B cell (primary cell): ENCODE measurements around the gene RNH1. TPM values are rescaled to one million over a fixed set of nuclear protein-coding genes. Genes with fewer than 3 reads are reported as not detected.

ENCODE experiments used
- ATAC-seq: fragments of 200-7000 bp; cut with Tn5 transposase; one replicate; pipeline ENCODE4 v1.10.0; 2021; ENCODE audit warnings: low read depth, mild to moderate bottlenecking, moderate number of reproducible peaks, moderate library complexity
- CTCF ChIA-PET: fragments of 350-600 bp; sonication (Branson Sonifier 250); formaldehyde crosslinking; loops from one replicate; lab custom pipeline; 2021; ENCODE audit warnings: antibody characterized with exemption, inconsistent platforms; lab: Charles Lee
- POLR2A ChIA-PET: fragments of 350-600 bp; sonication (Branson Sonifier 250); formaldehyde crosslinking; loops from one replicate; lab custom pipeline; 2021; ENCODE audit warnings: antibody characterized with exemption; lab: Charles Lee
- DNase-seq: peaks from one replicate; pipeline ENCODE4 v3.0.0; 2013
- H2AFZ ChIP-seq: 2 replicates; pipeline ENCODE4 v1.6.1; 2012; ENCODE audit warnings: mild to moderate bottlenecking, low read depth, low read length; ENCODE audit not compliant: insufficient read depth, poor library complexity, severe bottlenecking
- H3K27ac ChIP-seq, 2 donors: 1 replicate in 1 of 2; 2 replicates in 1 of 2; pipeline ENCODE4 v1.5.1; 2012 to 2013; ENCODE audit warnings: low read length in 2 of 2, mild to moderate bottlenecking in 2 of 2, moderate library complexity in 1 of 2
- H3K27me3 ChIP-seq, 4 experiments: fragments of 200-600 bp in 1 of 4; sonication (generic) in 1 of 4; replicated peaks in 1 of 4; 1 replicate in 2 of 4; 2 replicates in 2 of 4; pipeline versions ENCODE4 v1.6.1 to v1.7.0; 2013 to 2016; ENCODE audit warnings: low read length in 3 of 4, mild to moderate bottlenecking in 2 of 4, mixed read lengths in 1 of 4, moderate library complexity in 1 of 4; ENCODE audit not compliant: insufficient read depth in 4 of 4, control insufficient read depth in 3 of 4; ENCODE audit errors: control extremely low read depth in 1 of 4
- H3K36me3 ChIP-seq, 2 experiments: replicated peaks in 1 of 2; 1 replicate in 1 of 2; 2 replicates in 1 of 2; pipeline versions ENCODE4 v1.6.1 to v1.7.1; 2013; ENCODE audit warnings: low read length in 1 of 2; ENCODE audit not compliant: insufficient read depth in 2 of 2, control insufficient read depth in 1 of 2; ENCODE audit errors: control extremely low read depth in 1 of 2, extremely low read depth in 1 of 2
- H3K4me1 ChIP-seq, 2 donors: fragments of 200-600 bp in 1 of 2; sonication (generic) in 1 of 2; 1 replicate in 1 of 2; 2 replicates in 1 of 2; pipeline versions ENCODE4 v1.5.1 to v1.6.1; 2013 to 2017; ENCODE audit warnings: low read length in 2 of 2; ENCODE audit not compliant: control insufficient read depth in 2 of 2, insufficient read depth in 2 of 2
- H3K4me2 ChIP-seq: replicated peaks from 2 replicates; pipeline ENCODE3; 2012; ENCODE audit warnings: mild to moderate bottlenecking, low read depth, low read length; ENCODE audit not compliant: poor library complexity, severe bottlenecking
- H3K4me3 ChIP-seq, 5 experiments: fragments of 200-600 bp in 1 of 5; sonication (generic) in 1 of 5; 1 replicate in 3 of 5; 2 replicates in 2 of 5; pipeline versions ENCODE4 v1.5.1 to v1.7.0; 2011 to 2016; ENCODE audit warnings: low read length in 4 of 5, mild to moderate bottlenecking in 4 of 5, low read depth in 2 of 5, control low read depth in 1 of 5, moderate library complexity in 1 of 5; ENCODE audit not compliant: insufficient read depth in 1 of 5; ENCODE audit errors: control extremely low read depth in 1 of 5, extremely low read depth in 1 of 5
- H3K79me2 ChIP-seq: fragments of 200-600 bp; sonication (generic); one replicate; pipeline ENCODE4 v1.6.0; 2016; ENCODE audit warnings: low read length; ENCODE audit not compliant: control insufficient read depth, insufficient read depth
- H3K9ac ChIP-seq: fragments of 200-600 bp; sonication (generic); 2 replicates; pipeline ENCODE4 v1.6.1; 2017; ENCODE audit warnings: mild to moderate bottlenecking, low read length, moderate library complexity
- H3K9me3 ChIP-seq, 3 donors: one replicate each; pipeline versions ENCODE4 v1.6.1 to v1.7.1; 2013; ENCODE audit warnings: low read length in 2 of 3; ENCODE audit not compliant: control insufficient read depth in 2 of 3, insufficient read depth in 1 of 3; ENCODE audit errors: control extremely low read depth in 1 of 3
- H4K20me1 ChIP-seq: 2 replicates; pipeline ENCODE4 v1.6.0; 2012; ENCODE audit warnings: mild to moderate bottlenecking, low read length; ENCODE audit not compliant: insufficient read depth, control insufficient read depth, poor library complexity, severe bottlenecking
- H3K27ac Mint-ChIP-seq: one replicate; pipeline ENCODE4 v1.8.0; 2021; ENCODE audit warnings: mixed read lengths
- H3K27me3 Mint-ChIP-seq: one replicate; pipeline ENCODE4 v1.8.0; 2021; ENCODE audit warnings: mixed read lengths
- H3K4me1 Mint-ChIP-seq: one replicate; pipeline ENCODE4 v1.8.0; 2021; ENCODE audit warnings: mixed read lengths
- H3K4me3 Mint-ChIP-seq: one replicate; pipeline ENCODE4 v1.8.0; 2021; ENCODE audit warnings: mixed read lengths
- H3K9me3 Mint-ChIP-seq: one replicate; pipeline ENCODE4 v1.8.0; 2022; ENCODE audit warnings: mixed read lengths; ENCODE audit not compliant: insufficient read depth
- EZH2 ChIP-seq: IDR thresholded peaks from 2 replicates; pipeline ENCODE4 v1.6.1; 2012; ENCODE audit warnings: borderline replicate concordance, low read depth, mild to moderate bottlenecking, moderate library complexity, low read length; ENCODE audit not compliant: insufficient read depth, poor library complexity, severe bottlenecking
- WGBS: methylation state at CpG from one replicate; pipeline ENCODE4 v1.1.5; 2013; ENCODE audit warnings: missing lambda C conversion rate; ENCODE audit not compliant: insufficient coverage; 5-methylcytosine and 5-hydroxymethylcytosine counted together
- intact Hi-C: fragments of 100-400 bp; cut with micrococcal nuclease; formaldehyde crosslinking; loops from one replicate; pipeline ENCODE4 v1.10.0; 2022
- polyA plus RNA-seq: library from polyadenylated mRNA; depleted of rRNA; stranded (reverse); fragments of >200 nt; gene quantifications from 2 replicates; pipeline ENCODE4 v1.2.3, GENCODE V29; 2012
- total RNA-seq, 2 donors: library from RNA; stranded (reverse); fragments of 120-200 nt in 1 of 2; gene quantifications; 1 replicate in 1 of 2; 2 replicates in 1 of 2; pipeline versions ENCODE4 v1.2.3 to v1.2.4, GENCODE V29; 2013 to 2022
- TF ChIP-seq, protein P1 (sequence below): fragments of 200-600 bp; IDR thresholded peaks from one replicate; pipeline ENCODE4 v1.8.0; 2022; ENCODE audit warnings: antibody characterized with exemption, mild to moderate bottlenecking

RNH1 gene
- total and polyA plus RNA-seq, 2 donors (not counting 1 experiment from before 2014, with no cell fraction given): 81.0 to 159 TPM

GRCh38 chr11:461626-462025 is 45.4 kb downstream of the RNH1 start:
- ATAC-seq (no peak), DNase-seq (no peak)
- H3K4me3 Mint-ChIP-seq: no peak overlapping the region
- H3K9me3 Mint-ChIP-seq: no peaks in the 10 kb centered on the region
- peaks cover 28% of the 10 kb centered on the region for H3K79me2 ChIP-seq
- H3K9ac ChIP-seq: no peak overlapping the region
- H3K27me3 ChIP-seq: no peaks in the 10 kb centered on the region
- no peak overlapping the region for H3K4me2 ChIP-seq
- no peaks in the 10 kb centered on the region for H3K9me3 ChIP-seq
- H3K27ac Mint-ChIP-seq: no peak overlapping the region
- H3K27me3 Mint-ChIP-seq: no peaks in the 10 kb centered on the region
- CTCF ChIA-PET: interaction anchor here (0.6 kb wide), 1 partner anchor 223 kb away, joined by 4 read pairs; no protein-coding TSS in a partner anchor
- no peak overlapping the region for H3K27ac ChIP-seq
- POLR2A ChIA-PET: no interaction called here
- intact Hi-C loops: no loop called here
- peaks cover 16% of the 10 kb centered on the region for H3K4me1 Mint-ChIP-seq
- peaks cover 0 to 12% of the 10 kb centered on the region in 2 experiments for H3K36me3 ChIP-seq
- H2AFZ ChIP-seq: no peak overlapping the region
- peaks cover 15% of the 10 kb centered on the region for H4K20me1 ChIP-seq
- 98% methylated on average over 8 of the region's 9 CpGs for WGBS
- TF ChIP-seq EZH2: no peak
- H3K4me1 ChIP-seq: peaks cover 13% of the 10 kb centered on the region in 2 donors
- H3K4me3 ChIP-seq: no peak overlapping the region

DNA sequence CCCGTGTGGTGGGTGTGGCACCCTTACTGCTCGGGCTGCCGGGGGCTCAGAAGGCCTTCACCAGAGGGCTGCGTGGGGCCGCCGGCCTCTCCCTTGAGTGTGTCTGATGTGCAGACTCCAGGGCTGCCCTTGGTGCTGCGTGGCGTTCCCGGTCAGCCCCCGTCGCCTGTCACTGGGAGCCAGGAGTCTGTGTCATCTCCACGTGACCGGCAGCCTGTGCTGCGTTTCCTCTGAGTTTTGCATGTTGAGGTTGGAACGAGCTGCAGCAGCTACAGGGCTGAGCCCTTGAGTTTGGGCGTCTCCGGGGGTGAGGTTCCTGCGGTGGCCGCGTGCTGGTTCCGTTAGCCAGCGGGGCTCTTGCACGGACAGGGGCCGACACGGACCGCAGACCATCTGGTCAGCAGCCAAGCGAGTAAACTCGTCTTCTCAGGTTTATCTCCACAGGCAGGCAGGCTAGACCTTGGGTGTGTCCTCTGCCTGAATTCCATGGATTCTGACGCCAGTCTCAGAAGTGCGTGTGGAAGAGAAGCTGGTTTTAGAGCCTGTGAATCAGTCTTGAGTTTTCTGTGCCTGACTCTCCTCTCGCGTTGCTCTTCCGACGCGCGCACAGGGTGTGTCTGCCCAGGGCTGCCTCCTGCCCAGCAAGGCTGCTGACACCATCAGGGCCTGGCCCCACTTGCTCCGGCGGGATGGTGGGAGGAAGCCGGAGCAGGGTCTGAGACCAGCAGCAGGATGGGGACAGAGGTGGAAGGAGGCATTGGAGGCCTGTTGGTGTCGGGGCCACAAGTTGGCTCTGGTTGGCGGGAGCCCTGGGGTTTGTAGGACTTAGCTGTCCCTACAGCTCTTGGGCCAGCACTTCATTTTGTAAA is 46.5 kb downstream of the RNH1 start:
- H3K27ac ChIP-seq: peak overlapping the region in 1 of 2 donors; percentile 7
- no peak overlapping the region for H2AFZ ChIP-seq
- H3K4me2 ChIP-seq: no peak overlapping the region
- intact Hi-C loops: no loop called here
- ChIA-PET CTCF (no interaction called here), POLR2A (no interaction called here)
- ATAC-seq: no peak
- no peaks in the 10 kb centered on the region for H3K9me3 ChIP-seq
- no peak overlapping the region for H3K9ac ChIP-seq
- Mint-ChIP-seq H3K4me3 (no peak overlapping the region), H3K9me3 (no peaks in the 10 kb centered on the region), H3K27me3 (no peaks in the 10 kb centered on the region), H3K27ac (peak overlapping the region; percentile 26), H3K4me1 (peaks cover 18% of the 10 kb centered on the region)
- no peaks in the 10 kb centered on the region for H3K27me3 ChIP-seq
- H3K79me2 ChIP-seq: peaks cover 33% of the 10 kb centered on the region
- no peak overlapping the region for H3K4me3 ChIP-seq
- no peak for DNase-seq
- peaks cover 0 to 12% of the 10 kb centered on the region in 2 experiments for H3K36me3 ChIP-seq
- peaks cover 15% of the 10 kb centered on the region for H4K20me1 ChIP-seq
- no peak for TF ChIP-seq EZH2
- TF ChIP-seq, protein P1, sequence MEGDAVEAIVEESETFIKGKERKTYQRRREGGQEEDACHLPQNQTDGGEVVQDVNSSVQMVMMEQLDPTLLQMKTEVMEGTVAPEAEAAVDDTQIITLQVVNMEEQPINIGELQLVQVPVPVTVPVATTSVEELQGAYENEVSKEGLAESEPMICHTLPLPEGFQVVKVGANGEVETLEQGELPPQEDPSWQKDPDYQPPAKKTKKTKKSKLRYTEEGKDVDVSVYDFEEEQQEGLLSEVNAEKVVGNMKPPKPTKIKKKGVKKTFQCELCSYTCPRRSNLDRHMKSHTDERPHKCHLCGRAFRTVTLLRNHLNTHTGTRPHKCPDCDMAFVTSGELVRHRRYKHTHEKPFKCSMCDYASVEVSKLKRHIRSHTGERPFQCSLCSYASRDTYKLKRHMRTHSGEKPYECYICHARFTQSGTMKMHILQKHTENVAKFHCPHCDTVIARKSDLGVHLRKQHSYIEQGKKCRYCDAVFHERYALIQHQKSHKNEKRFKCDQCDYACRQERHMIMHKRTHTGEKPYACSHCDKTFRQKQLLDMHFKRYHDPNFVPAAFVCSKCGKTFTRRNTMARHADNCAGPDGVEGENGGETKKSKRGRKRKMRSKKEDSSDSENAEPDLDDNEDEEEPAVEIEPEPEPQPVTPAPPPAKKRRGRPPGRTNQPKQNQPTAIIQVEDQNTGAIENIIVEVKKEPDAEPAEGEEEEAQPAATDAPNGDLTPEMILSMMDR: no peak
- peaks cover 17 to 18% of the 10 kb centered on the region in 2 donors for H3K4me1 ChIP-seq
- 95% methylated on average over 41 of the region's 41 CpGs for WGBS
